ENCODE data around the gene MAP4K3. TPM values are rescaled to one million over a fixed set of nuclear protein-coding genes. Genes with fewer than 3 reads are reported as not detected.
"Not testable (repeated sequence)": the region's sequence is repeated elsewhere in the genome, so short reads cannot be mapped to it uniquely, and the experiment has no call there.

The MAP4K3 gene
- total RNA-seq, 1 donor from 2014 or later: 58.1 TPM

DNA sequence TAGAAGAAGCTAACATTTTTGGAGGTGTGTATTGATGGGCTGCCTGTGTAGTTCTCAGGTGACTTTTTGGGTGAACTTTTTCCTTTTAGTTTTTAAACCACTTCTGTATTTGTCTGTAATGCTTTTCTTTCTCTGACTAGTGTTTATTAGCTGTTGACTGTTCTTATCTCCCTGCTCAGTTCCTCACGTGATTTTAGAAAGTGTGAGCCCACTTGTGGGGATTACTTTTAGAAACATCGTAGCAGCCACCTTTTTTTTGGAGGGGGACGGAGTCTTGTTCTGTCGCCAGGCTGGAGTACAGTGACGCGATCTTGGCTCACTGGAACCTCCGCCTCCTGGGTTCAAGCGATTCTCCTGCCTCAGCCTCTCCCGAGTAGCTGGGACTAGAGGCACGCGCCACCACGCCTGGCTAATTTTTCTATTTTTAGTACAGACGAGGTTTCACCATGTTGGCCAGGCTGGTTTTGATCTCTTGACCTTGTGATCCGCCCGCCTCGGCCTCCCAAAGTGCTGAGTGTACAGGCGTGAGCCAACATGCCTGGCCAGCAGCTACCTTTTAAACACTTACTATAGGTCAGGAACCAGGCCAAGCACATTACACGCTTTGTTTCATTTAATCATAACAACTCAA, 184.1 kb downstream of the MAP4K3 start:
- H3K79me2 ChIP-seq (ENCODE audit: insufficient read depth, low read length): no peaks in the 10 kb centered on the region
- Mint-ChIP-seq H3K27ac (ENCODE audit: unreplicated experiment) (no peak overlapping the region), H3K27me3 (ENCODE audit: low read depth, unreplicated experiment) (no peaks in the 10 kb centered on the region), H3K4me3 (ENCODE audit: unreplicated experiment) (no peak overlapping the region), H3K4me1 (ENCODE audit: low read depth, unreplicated experiment) (no peaks in the 10 kb centered on the region), H3K36me3 (ENCODE audit: low read depth, unreplicated experiment) (peaks cover 26% of the 10 kb centered on the region), H3K9me3 (ENCODE audit: unreplicated experiment) (no peaks in the 10 kb centered on the region)
- H3K9me3 ChIP-seq (ENCODE audit: insufficient read depth, low read depth, low read length): no peaks in the 10 kb centered on the region
- H3K4me1 ChIP-seq (ENCODE audit: insufficient read depth, low read length): no peaks in the 10 kb centered on the region
- no peak overlapping the region for H3K9ac ChIP-seq (ENCODE audit: low read length)
- no peak overlapping the region for H2AFZ ChIP-seq (ENCODE audit: low read depth, low read length)
- no peak overlapping the region for H3K4me2 ChIP-seq (ENCODE audit: low read length)
- TF ChIP-seq EZH2 (IDR thresholded peaks at IDR 0.05; ENCODE audit: insufficient read depth, low read length) (no peak), CTCF (IDR thresholded peaks at IDR 0.05; ENCODE audit: insufficient read depth, low read depth, low read length) (no peak)
- no peak overlapping the region for H3K4me3 ChIP-seq (ENCODE audit: insufficient read depth, low read depth, low read length)
- no peaks in the 10 kb centered on the region for H4K20me1 ChIP-seq (ENCODE audit: insufficient read depth, low read length)
- H3K27me3 ChIP-seq (ENCODE audit: insufficient read depth, low read length): no peaks in the 10 kb centered on the region
- FAIRE-seq (no peak), DNase-seq (ENCODE audit: low read depth) (no peak)
- H3K36me3 ChIP-seq (ENCODE audit: insufficient read depth, low read length): peaks cover 33% of the 10 kb centered on the region
- H3K27ac ChIP-seq (ENCODE audit: low read depth, low read length): no peak overlapping the region

GRCh38 chr2:39247512-39248043, 189.5 kb downstream of the MAP4K3 start:
- Mint-ChIP-seq H3K36me3 (ENCODE audit: low read depth, unreplicated experiment) (peaks cover 14% of the 10 kb centered on the region), H3K27me3 (ENCODE audit: low read depth, unreplicated experiment) (no peaks in the 10 kb centered on the region), H3K9me3 (ENCODE audit: unreplicated experiment) (no peaks in the 10 kb centered on the region), H3K4me1 (ENCODE audit: low read depth, unreplicated experiment) (no peaks in the 10 kb centered on the region), H3K4me3 (ENCODE audit: unreplicated experiment) (no peak overlapping the region), H3K27ac (ENCODE audit: unreplicated experiment) (no peak overlapping the region)
- no peaks in the 10 kb centered on the region for H3K9me3 ChIP-seq (ENCODE audit: insufficient read depth, low read depth, low read length)
- no peaks in the 10 kb centered on the region for H3K27me3 ChIP-seq (ENCODE audit: insufficient read depth, low read length)
- no peak overlapping the region for H3K4me2 ChIP-seq (ENCODE audit: low read length)
- no peaks in the 10 kb centered on the region for H3K79me2 ChIP-seq (ENCODE audit: insufficient read depth, low read length)
- peaks cover 7% of the 10 kb centered on the region for H3K36me3 ChIP-seq (ENCODE audit: insufficient read depth, low read length)
- no peaks in the 10 kb centered on the region for H3K4me1 ChIP-seq (ENCODE audit: insufficient read depth, low read length)
- H2AFZ ChIP-seq (ENCODE audit: low read depth, low read length): no peak overlapping the region
- no peak overlapping the region for H3K4me3 ChIP-seq (ENCODE audit: insufficient read depth, low read depth, low read length)
- FAIRE-seq: no peak
- TF ChIP-seq EZH2 (IDR thresholded peaks at IDR 0.05; ENCODE audit: insufficient read depth, low read length): no peak
- TF ChIP-seq CTCF (IDR thresholded peaks at IDR 0.05; ENCODE audit: insufficient read depth, low read depth, low read length): no peak
- DNase-seq (ENCODE audit: low read depth): no peak
- H3K9ac ChIP-seq (ENCODE audit: low read length): no peak overlapping the region
- no peak overlapping the region for H3K27ac ChIP-seq (ENCODE audit: low read depth, low read length)
- no peaks in the 10 kb centered on the region for H4K20me1 ChIP-seq (ENCODE audit: insufficient read depth, low read length)

DNA sequence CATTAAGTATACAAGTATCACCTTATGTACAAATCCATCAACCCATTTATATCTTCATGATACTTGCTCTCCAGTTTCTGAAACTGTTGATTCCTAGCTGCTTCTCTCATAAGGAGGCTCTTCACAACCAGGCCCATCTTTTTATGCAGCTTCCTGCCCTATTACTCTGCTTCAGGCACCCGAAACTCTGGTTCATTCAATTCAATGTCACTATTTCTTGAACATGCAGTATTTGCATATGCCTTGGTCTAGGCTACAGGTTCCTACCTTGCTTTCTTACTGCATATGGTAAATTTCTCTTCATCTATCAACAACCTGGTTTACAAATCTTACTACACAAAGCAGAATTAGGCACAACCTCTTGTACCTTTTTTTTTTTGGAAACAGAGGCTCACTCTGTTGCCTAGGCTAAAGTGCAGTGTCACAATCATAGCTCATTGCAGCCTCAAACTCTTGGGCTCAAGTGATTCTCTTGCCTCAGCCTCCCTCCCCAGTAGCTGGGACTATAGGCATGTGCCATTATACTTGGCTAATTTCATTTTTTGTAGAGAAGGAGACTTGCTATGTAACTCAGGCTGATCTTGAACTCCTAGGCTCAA, 190.6 kb downstream of the MAP4K3 start:
- TF ChIP-seq EZH2 (IDR thresholded peaks at IDR 0.05; ENCODE audit: insufficient read depth, low read length) (no peak), CTCF (IDR thresholded peaks at IDR 0.05; ENCODE audit: insufficient read depth, low read depth, low read length) (no peak)
- no peak for FAIRE-seq

DNA sequence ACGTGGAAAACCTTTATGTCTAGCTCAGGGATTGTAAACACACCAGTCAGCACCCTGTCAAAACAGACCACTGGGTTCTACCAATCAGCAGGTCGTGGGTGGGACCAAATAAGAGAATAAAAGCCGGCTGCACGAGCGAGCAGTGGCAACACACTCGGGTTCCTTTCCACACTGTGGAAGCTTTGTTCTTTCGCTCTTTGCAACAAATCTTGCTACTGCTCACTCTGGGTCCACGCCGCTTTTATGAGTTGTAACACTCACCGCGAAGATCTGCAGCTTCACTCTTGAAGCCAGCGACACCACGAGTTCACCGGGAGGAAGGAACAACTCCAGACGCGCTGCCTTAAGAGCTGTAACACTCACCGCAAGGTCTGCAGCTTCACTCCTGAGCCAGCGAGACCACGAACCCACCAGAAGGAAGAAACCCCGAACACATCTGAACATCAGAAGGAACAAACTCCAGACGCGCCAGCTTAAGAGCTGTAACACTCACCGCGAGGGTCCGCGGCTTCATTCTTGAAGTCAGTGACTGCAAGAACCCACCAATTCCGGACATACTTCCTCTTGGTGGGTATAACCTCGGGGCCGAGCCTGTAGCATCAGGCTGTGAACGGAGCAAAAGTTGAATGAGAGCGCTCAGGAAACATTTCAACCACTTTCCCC, 192.0 kb downstream of the MAP4K3 start:
- not testable (repeated sequence) for H3K4me3 ChIP-seq (ENCODE audit: insufficient read depth, low read depth, low read length); H3K36me3 Mint-ChIP-seq (ENCODE audit: low read depth, unreplicated experiment); H3K9me3 ChIP-seq (ENCODE audit: insufficient read depth, low read depth, low read length); H3K27me3 ChIP-seq (ENCODE audit: insufficient read depth, low read length); H3K9ac ChIP-seq (ENCODE audit: low read length); FAIRE-seq; H2AFZ ChIP-seq (ENCODE audit: low read depth, low read length); H3K4me1 ChIP-seq (ENCODE audit: insufficient read depth, low read length); H3K4me3 Mint-ChIP-seq (ENCODE audit: unreplicated experiment); DNase-seq (ENCODE audit: low read depth); H3K4me1 Mint-ChIP-seq (ENCODE audit: low read depth, unreplicated experiment); H3K27me3 Mint-ChIP-seq (ENCODE audit: low read depth, unreplicated experiment); H3K36me3 ChIP-seq (ENCODE audit: insufficient read depth, low read length); H3K27ac ChIP-seq (ENCODE audit: low read depth, low read length); H3K79me2 ChIP-seq (ENCODE audit: insufficient read depth, low read length); H3K4me2 ChIP-seq (ENCODE audit: low read length); H4K20me1 ChIP-seq (ENCODE audit: insufficient read depth, low read length); H3K27ac Mint-ChIP-seq (ENCODE audit: unreplicated experiment); H3K9me3 Mint-ChIP-seq (ENCODE audit: unreplicated experiment)

More for the DNA sequence above, 190.6 kb downstream of the MAP4K3 start:
- no peak overlapping the region for H3K4me2 ChIP-seq (ENCODE audit: low read length)
- Mint-ChIP-seq H3K27ac (ENCODE audit: unreplicated experiment) (no peak overlapping the region), H3K4me3 (ENCODE audit: unreplicated experiment) (no peak overlapping the region), H3K27me3 (ENCODE audit: low read depth, unreplicated experiment) (no peaks in the 10 kb centered on the region), H3K36me3 (ENCODE audit: low read depth, unreplicated experiment) (peaks cover 11% of the 10 kb centered on the region), H3K4me1 (ENCODE audit: low read depth, unreplicated experiment) (no peaks in the 10 kb centered on the region), H3K9me3 (ENCODE audit: unreplicated experiment) (peaks cover 1% of the 10 kb centered on the region)
- no peaks in the 10 kb centered on the region for H3K9me3 ChIP-seq (ENCODE audit: insufficient read depth, low read depth, low read length)
- H2AFZ ChIP-seq (ENCODE audit: low read depth, low read length): no peak overlapping the region
- no peak for DNase-seq (ENCODE audit: low read depth)
- H4K20me1 ChIP-seq (ENCODE audit: insufficient read depth, low read length): no peaks in the 10 kb centered on the region
- H3K4me3 ChIP-seq (ENCODE audit: insufficient read depth, low read depth, low read length): no peak overlapping the region
- H3K27ac ChIP-seq (ENCODE audit: low read depth, low read length): no peak overlapping the region
- H3K36me3 ChIP-seq (ENCODE audit: insufficient read depth, low read length): peaks cover 2% of the 10 kb centered on the region
- H3K79me2 ChIP-seq (ENCODE audit: insufficient read depth, low read length): no peaks in the 10 kb centered on the region
- no peaks in the 10 kb centered on the region for H3K4me1 ChIP-seq (ENCODE audit: insufficient read depth, low read length)
- no peaks in the 10 kb centered on the region for H3K27me3 ChIP-seq (ENCODE audit: insufficient read depth, low read length)
- H3K9ac ChIP-seq (ENCODE audit: low read length): no peak overlapping the region

Measured in astrocyte (in vitro differentiated cells and primary cell).